ENCODE measurements around the gene FNIP1.

DNA sequence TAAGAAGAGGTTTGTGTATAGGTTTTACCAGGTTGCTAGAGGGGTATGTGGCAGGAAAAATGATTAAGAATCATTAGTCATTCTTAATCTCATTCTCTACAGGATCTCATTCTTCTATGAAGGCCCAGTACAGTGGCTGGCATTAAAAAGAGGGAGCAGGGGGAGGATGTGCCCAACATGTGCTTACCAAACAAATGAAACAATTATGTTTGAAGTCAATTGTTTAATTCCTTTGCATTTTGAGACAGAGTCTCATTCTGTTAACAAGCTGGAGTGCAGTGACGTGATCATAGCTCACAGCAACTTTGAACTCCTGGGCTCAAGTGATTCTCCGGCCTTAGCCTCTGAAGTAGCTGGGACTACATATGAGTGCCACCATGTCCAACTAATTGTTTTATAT is 23.0 kb downstream of the FNIP1 start:
- TF ChIP-seq EZH2phosphoT487 (IDR thresholded peaks at IDR 0.05; ENCODE audit: insufficient read depth, low read depth) = no peak
- no peak for TF ChIP-seq EZH2 (IDR thresholded peaks at IDR 0.05; ENCODE audit: insufficient read depth, poor library complexity, severe bottlenecking)

Measured in GM23248 (cell line).